ENCODE results near the gene FLII. TPM values are rescaled to one million over a fixed set of nuclear protein-coding genes. Genes with fewer than 3 reads are reported as not detected.

Gene FLII
- total RNA-seq, 1 experiment from 2014 or later, result 298 TPM

GRCh38 chr17:18206962-18207361, 51.6 kb downstream of the FLII start:
- no peak for DNase-seq

More at GRCh38 chr17:18206962-18207361, 51.6 kb downstream of the FLII start:
- no peak overlapping the region for H2AFZ ChIP-seq (ENCODE audit: low read length)
- no peak overlapping the region for H3K56ac ChIP-seq (ENCODE audit: insufficient read length, low read depth, low read length)
- no peaks in the 10 kb centered on the region for H3K27me3 ChIP-seq (ENCODE audit: insufficient read depth, low read length)
- no peak overlapping the region for H3K4me2 ChIP-seq (ENCODE audit: insufficient read depth, insufficient read length, low read length)
- no peak overlapping the region for H3T11ph ChIP-seq (ENCODE audit: low read length)
- H3K79me1 ChIP-seq (ENCODE audit: insufficient read depth, low read depth, low read length, poor library complexity, severe bottlenecking), result peaks cover 3% of the 10 kb centered on the region
- no peak overlapping the region for H3K23ac ChIP-seq (ENCODE audit: insufficient read length, low read depth, low read length)
- no peak overlapping the region for H4K5ac ChIP-seq (ENCODE audit: insufficient read length, low read depth, low read length)
- Mint-ChIP-seq H3K27ac (peak overlapping the region in 1 of 3 experiments; percentile 36; a peak in 1 of 7 replicates), H3K9me3 (no peaks in the 10 kb centered on the region), H3K36me3 (ENCODE audit: insufficient read depth in 1 of 3, low read depth in 3 of 3) (peaks cover 25 to 62% (median 39%) of the 10 kb centered on the region in 3 experiments; a peak in 6 of 7 replicates), H3K4me1 (peaks cover 9 to 10% of the 10 kb centered on the region in 2 experiments), H3K4me3 (no peak overlapping the region), H3K27me3 (ENCODE audit: low read depth) (no peaks in the 10 kb centered on the region)
- H2BK120ac ChIP-seq (ENCODE audit: low read depth, low read length, poor library complexity, severe bottlenecking), result no peak overlapping the region
- no peak overlapping the region for H2BK15ac ChIP-seq (ENCODE audit: low read depth, low read length)
- H4K91ac ChIP-seq (ENCODE audit: insufficient read length, low read depth, low read length), result no peak overlapping the region
- no peak overlapping the region for H4K8ac ChIP-seq (replicated peaks; ENCODE audit: insufficient read length, low read depth, low read length)
- no peak overlapping the region for H3K27ac ChIP-seq (ENCODE audit: insufficient read length, low read depth, low read length)
- no peak overlapping the region for H2BK20ac ChIP-seq (ENCODE audit: low read depth, low read length, poor library complexity, severe bottlenecking)
- no peaks in the 10 kb centered on the region for H4K20me1 ChIP-seq (ENCODE audit: control insufficient read depth, insufficient read depth, insufficient read length)
- no peaks in the 10 kb centered on the region for H3K9me3 ChIP-seq (ENCODE audit: control insufficient read depth, low read depth, low read length)
- H3K14ac ChIP-seq (ENCODE audit: insufficient read depth, low read length), result no peak overlapping the region
- no peak for TF ChIP-seq CTCF (conservative IDR thresholded peaks at IDR 0.05)
- H3K9ac ChIP-seq (ENCODE audit: extremely low read depth, insufficient read length, low read length), result no peak overlapping the region
- no peaks in the 10 kb centered on the region for H3K23me2 ChIP-seq (ENCODE audit: insufficient read length, low read depth, low read length, poor library complexity, severe bottlenecking)
- H3K4me1 ChIP-seq (ENCODE audit: insufficient read depth, low read length), result no peaks in the 10 kb centered on the region
- H3K18ac ChIP-seq (ENCODE audit: insufficient read length, low read depth, low read length), result no peak overlapping the region
- H3K79me2 ChIP-seq (ENCODE audit: insufficient read depth, low read length), result no peaks in the 10 kb centered on the region; the same call in 1 of the 2 replicates
- H2BK12ac ChIP-seq (ENCODE audit: insufficient read length, low read depth, low read length), result no peak overlapping the region
- H2AK5ac ChIP-seq (ENCODE audit: insufficient read length, low read length), result no peak overlapping the region
- H2BK5ac ChIP-seq (ENCODE audit: insufficient read length, low read length), result no peak overlapping the region
- no peak overlapping the region for H3K4ac ChIP-seq (ENCODE audit: low read depth, low read length)
